OCI-LY3 (cell line): Measurements from ENCODE around the gene PPP1R26.
"Not testable (repeated sequence)": the region's sequence is repeated elsewhere in the genome, so short reads cannot be mapped to it uniquely, and the experiment has no call there.

Source experiments
- EZH2phosphoT487 ChIP-seq: fragments of 200-600 bp; shearing (Covaris generic); IDR thresholded peaks from 2 replicates; pipeline ENCODE4 v1.6.1; 2018; ENCODE audit warnings: antibody characterized with exemption, mixed run types, low read depth
- TF ChIP-seq, protein P1 (sequence below): fragments of 200-600, 300-600 bp; sonication (generic); IDR thresholded peaks from 2 replicates; pipeline ENCODE4 v1.5.1; 2014; ENCODE audit warnings: antibody characterized with exemption, low read length, low read depth

DNA sequence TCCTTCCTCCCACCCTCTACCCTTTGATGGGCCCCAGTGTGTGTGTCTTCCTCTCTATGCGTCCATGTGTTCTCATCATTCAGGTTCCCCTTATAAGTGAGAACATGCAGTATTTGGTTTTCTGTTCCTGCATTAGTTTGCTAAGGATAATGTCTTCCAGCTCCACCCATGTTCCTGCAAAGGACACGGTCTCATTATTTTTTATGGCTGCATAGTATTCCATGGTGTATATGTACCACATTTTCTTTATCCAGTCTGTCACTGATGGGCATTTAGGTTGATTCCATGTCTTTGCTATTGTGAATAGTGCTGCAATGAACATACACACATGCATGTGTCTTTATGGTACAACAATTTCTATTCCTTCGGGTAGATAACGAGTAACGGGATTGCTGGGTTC is 21.1 kb upstream of the PPP1R26 start:
- TF ChIP-seq, protein P1, sequence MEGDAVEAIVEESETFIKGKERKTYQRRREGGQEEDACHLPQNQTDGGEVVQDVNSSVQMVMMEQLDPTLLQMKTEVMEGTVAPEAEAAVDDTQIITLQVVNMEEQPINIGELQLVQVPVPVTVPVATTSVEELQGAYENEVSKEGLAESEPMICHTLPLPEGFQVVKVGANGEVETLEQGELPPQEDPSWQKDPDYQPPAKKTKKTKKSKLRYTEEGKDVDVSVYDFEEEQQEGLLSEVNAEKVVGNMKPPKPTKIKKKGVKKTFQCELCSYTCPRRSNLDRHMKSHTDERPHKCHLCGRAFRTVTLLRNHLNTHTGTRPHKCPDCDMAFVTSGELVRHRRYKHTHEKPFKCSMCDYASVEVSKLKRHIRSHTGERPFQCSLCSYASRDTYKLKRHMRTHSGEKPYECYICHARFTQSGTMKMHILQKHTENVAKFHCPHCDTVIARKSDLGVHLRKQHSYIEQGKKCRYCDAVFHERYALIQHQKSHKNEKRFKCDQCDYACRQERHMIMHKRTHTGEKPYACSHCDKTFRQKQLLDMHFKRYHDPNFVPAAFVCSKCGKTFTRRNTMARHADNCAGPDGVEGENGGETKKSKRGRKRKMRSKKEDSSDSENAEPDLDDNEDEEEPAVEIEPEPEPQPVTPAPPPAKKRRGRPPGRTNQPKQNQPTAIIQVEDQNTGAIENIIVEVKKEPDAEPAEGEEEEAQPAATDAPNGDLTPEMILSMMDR = not testable (repeated sequence)
- TF ChIP-seq EZH2phosphoT487 = not testable (repeated sequence)
